Endothelial cell of umbilical vein (primary cell): Measurements from ENCODE around the gene VSTM2A.

ENCODE experiments used
- CTCF ChIP-seq, 2 donors: IDR thresholded peaks; 1 replicate in 1 of 2; 2 replicates in 1 of 2; pipeline ENCODE4 v1.5.1; 2011; ENCODE audit warnings: low read length in 2 of 2, mild to moderate bottlenecking in 2 of 2, moderate library complexity in 2 of 2, control low read depth in 1 of 2, inconsistent platforms in 1 of 2, low read depth in 1 of 2; ENCODE audit not compliant: insufficient read depth in 1 of 2; ENCODE audit errors: extremely low read depth in 1 of 2
- POLR2A ChIP-seq: IDR thresholded peaks from 2 replicates; pipeline ENCODE4 v1.6.1; 2012; ENCODE audit warnings: low read depth, mild to moderate bottlenecking, control low read depth, low read length

GRCh38 chr7:54545241-54545563 is 3.0 kb downstream of the VSTM2A start:
- TF ChIP-seq CTCF (IDR thresholded peaks at IDR 0.05; ENCODE audit: extremely low read depth in 1 of 2, insufficient read depth in 1 of 2, low read depth in 1 of 2, low read length in 2 of 2): no peak
- TF ChIP-seq POLR2A: no peak
